HFF-Myc (cell line): Measurements from ENCODE around the gene DEPP1.
"Not testable (repeated sequence)": the region's sequence is repeated elsewhere in the genome, so short reads cannot be mapped to it uniquely, and the experiment has no call there.

Source experiments
- DNase-seq: peaks from one replicate; pipeline ENCODE4 v3.0.0-alpha.2; 2011; ENCODE audit warnings: low read depth; ENCODE audit errors: extremely low read depth
- H3K4me3 ChIP-seq: replicated peaks from 2 replicates; pipeline ENCODE4 v1.5.1; 2011; ENCODE audit warnings: low read depth, mild to moderate bottlenecking, control low read depth, low read length
- CTCF ChIP-seq: IDR thresholded peaks from 2 replicates; pipeline ENCODE4 v1.5.1; 2012; ENCODE audit warnings: mild to moderate bottlenecking, low read depth, low read length, control low read depth; ENCODE audit errors: missing control alignments

DEPP1 gene, protein sequence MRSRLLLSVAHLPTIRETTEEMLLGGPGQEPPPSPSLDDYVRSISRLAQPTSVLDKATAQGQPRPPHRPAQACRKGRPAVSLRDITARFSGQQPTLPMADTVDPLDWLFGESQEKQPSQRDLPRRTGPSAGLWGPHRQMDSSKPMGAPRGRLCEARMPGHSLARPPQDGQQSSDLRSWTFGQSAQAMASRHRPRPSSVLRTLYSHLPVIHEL

DNA sequence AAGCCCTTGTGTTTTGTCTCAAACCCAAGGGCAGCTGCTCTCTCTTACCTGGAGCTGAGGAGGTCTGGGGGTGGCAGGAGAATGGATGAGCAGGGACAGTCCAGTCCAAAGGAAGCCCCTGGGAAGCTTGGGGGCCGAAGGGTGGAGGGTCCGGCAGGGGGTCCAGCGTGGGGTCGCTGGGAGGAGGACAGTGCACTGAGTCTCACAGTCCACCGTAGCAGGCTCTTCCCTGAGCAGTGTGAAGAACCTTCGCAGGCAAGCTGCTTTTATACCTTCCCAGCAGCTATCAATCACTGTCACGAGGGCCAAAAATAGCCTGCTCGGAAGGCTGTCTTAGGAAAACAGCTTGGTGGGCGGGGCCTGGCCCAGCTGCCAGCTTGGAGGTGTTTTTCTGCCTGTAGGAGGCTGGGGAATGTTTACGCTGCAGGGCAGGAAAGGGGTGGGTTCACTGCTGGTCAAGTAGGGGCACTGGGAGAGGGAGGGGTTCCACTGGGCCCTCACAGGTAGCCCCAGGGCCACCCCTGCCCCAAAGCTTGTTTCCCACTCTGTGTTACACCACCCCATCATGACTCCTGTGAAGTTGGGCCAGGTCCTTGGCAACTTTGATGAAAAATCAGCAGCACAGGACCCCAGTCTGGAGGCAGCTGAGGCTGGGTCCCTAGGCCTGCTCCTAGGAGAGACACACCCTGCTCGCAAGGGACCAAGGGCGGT lies at the start of gene DEPP1:
TSS of gene DEPP1 (minus strand) at position 240 of the 711 bp plus-strand sequence. CDS start 779 bp downstream, outside the sequence.
- H3K4me3 ChIP-seq, result no peak within 1 kb of the TSS
- no peak for DNase-seq
- no peak for TF ChIP-seq CTCF

GRCh38 chr10:45023426-45023825 lies 44.8 kb upstream of the DEPP1 start:
- no peak for TF ChIP-seq CTCF

GRCh38 chr10:45015590-45015989 lies 37.0 kb upstream of the DEPP1 start:
- TF ChIP-seq CTCF, result no peak
- no peak overlapping the region for H3K4me3 ChIP-seq

More at GRCh38 chr10:45023426-45023825, 44.8 kb upstream of the DEPP1 start:
- no peak for DNase-seq
- no peak overlapping the region for H3K4me3 ChIP-seq

DNA sequence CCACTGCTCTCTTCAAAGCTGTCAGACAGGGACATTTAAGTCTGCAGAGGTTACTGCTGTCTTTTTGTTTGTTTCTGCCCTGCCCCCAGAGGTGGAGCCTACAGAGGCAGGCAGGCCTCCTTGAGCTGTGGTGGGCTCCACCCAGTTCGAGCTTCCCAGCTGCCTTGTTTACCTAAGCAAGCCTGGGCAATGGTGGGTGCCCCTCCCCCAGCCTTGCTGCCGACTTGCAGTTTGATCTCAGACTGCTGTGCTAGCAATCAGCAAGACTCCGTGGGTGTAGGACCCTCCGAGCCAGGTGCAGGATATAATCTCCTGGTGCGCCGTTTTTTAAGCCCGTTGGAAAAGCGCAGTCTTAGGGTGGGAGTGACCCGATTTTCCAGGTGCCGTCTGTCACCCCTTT lies 35.9 kb upstream of the DEPP1 start:
- not testable (repeated sequence) for DNase-seq, H3K4me3 ChIP-seq

More at GRCh38 chr10:45015590-45015989, 37.0 kb upstream of the DEPP1 start:
- no peak for DNase-seq

GRCh38 chr10:45008524-45009161 lies 30.0 kb upstream of the DEPP1 start:
- peak; percentile 71 for TF ChIP-seq CTCF
- DNase-seq, result peak; percentile 89
- H3K4me3 ChIP-seq, result no peak overlapping the region

GRCh38 chr10:45006276-45007030 lies 27.8 kb upstream of the DEPP1 start:
- H3K4me3 ChIP-seq, result no peak overlapping the region
- DNase-seq, result no peak
- TF ChIP-seq CTCF, result no peak

GRCh38 chr10:45005284-45005683 lies 26.7 kb upstream of the DEPP1 start:
- no peak for DNase-seq
- no peak overlapping the region for H3K4me3 ChIP-seq
- no peak for TF ChIP-seq CTCF
